Right lobe of liver (tissue), 6 donors: ENCODE data around the gene ICE2. TPM values are rescaled to one million over a fixed set of nuclear protein-coding genes. Genes with fewer than 3 reads are reported as not detected.

Source experiments
- ATAC-seq, 4 donors: fragments of 200-7000 bp; cut with Tn5 transposase; one replicate each; pipeline ENCODE4 v1.9.1; 2020; ENCODE audit warnings: mild to moderate bottlenecking in 4 of 4, moderate library complexity in 4 of 4
- DNase-seq, 3 donors: peaks; one replicate each; pipeline ENCODE4 v3.0.0-alpha.2; 2020
- H3K27ac ChIP-seq, 3 donors: fragments of 200-600 bp; one replicate each; pipeline ENCODE4 v1.8.0; 2022
- H3K27me3 ChIP-seq, 2 donors: fragments of 200-600 bp; one replicate each; pipeline ENCODE4 v1.8.0; 2022
- H3K36me3 ChIP-seq, 4 donors: fragments of 200-600 bp; sonication (generic) in 1 of 4; one replicate each; pipeline versions ENCODE4 v1.5.1 to v1.8.0; 2017 to 2022; ENCODE audit warnings: control low read depth in 1 of 4
- H3K4me1 ChIP-seq, 4 donors: fragments of 200-600 bp; sonication (generic) in 1 of 4; one replicate each; pipeline versions ENCODE4 v1.5.1 to v1.8.0; 2017 to 2022; ENCODE audit warnings: control low read depth in 1 of 4
- H3K4me3 ChIP-seq, 3 donors: fragments of 200-600 bp; one replicate each; pipeline ENCODE4 v1.8.0; 2022
- H3K9me3 ChIP-seq, 4 donors: fragments of 200-600 bp; sonication (generic) in 1 of 4; one replicate each; pipeline versions ENCODE4 v1.5.1 to v1.8.0; 2017 to 2022; ENCODE audit warnings: control low read depth in 1 of 4
- POLR2A ChIP-seq: fragments of 450-650 bp; IDR thresholded peaks from one replicate; pipeline ENCODE4 v1.6.1; 2017; ENCODE audit warnings: antibody characterized with exemption, mild to moderate bottlenecking
- WGBS: methylation state at CpG from one replicate; pipeline ENCODE4 v1.1.6; 2018; ENCODE audit warnings: low coverage, low lambda C conversion rate; ENCODE audit not compliant: insufficient coverage; ENCODE audit errors: missing lambda C conversion rate; 5-methylcytosine and 5-hydroxymethylcytosine counted together
- intact Hi-C, 2 donors: fragments of 100-400 bp; cut with DNase I; formaldehyde crosslinking; loops; one replicate each; pipeline versions ENCODE4 v1.11.2 to v1.14.1; 2022
- total RNA-seq, 6 experiments: library from RNA; depleted of rRNA in 2 of 6; stranded (reverse); fragments of >200 nt in 2 of 6; fragmentation: NEBNext Ultra II Directional in 3 of 6; extraction: Animal tissue kit (Norgen Biotek cat#: 25700) in 3 of 6; gene quantifications; one replicate each; pipeline versions ENCODE4 v1.1.0 to v1.2.4, GENCODE V29; 2016 to 2023
- TF ChIP-seq, protein P1 (sequence below), 4 donors: fragments of 200-600 bp in 3 of 4; fragments of 450-650 bp in 1 of 4; IDR thresholded peaks; one replicate each; pipeline versions ENCODE4 v1.5.1 to v1.8.0; 2016 to 2022; ENCODE audit warnings: antibody characterized with exemption in 4 of 4, mild to moderate bottlenecking in 2 of 4
- donor health status: DM: no; HTN: yes; CAD: no.
- donor health status: DM: no; HTN: no; CAD: no.
- donor health status: DM: no; HTN: no; CAD: no.
- donor health status: DM: no; HTN: yes; CAD: no.
- donor health status: DM: no; HTN: yes; CAD: no.

Gene ICE2
- total RNA-seq, 6 experiments from 2014 or later, result 13.1 to 31.7 (median 17.6) TPM

DNA sequence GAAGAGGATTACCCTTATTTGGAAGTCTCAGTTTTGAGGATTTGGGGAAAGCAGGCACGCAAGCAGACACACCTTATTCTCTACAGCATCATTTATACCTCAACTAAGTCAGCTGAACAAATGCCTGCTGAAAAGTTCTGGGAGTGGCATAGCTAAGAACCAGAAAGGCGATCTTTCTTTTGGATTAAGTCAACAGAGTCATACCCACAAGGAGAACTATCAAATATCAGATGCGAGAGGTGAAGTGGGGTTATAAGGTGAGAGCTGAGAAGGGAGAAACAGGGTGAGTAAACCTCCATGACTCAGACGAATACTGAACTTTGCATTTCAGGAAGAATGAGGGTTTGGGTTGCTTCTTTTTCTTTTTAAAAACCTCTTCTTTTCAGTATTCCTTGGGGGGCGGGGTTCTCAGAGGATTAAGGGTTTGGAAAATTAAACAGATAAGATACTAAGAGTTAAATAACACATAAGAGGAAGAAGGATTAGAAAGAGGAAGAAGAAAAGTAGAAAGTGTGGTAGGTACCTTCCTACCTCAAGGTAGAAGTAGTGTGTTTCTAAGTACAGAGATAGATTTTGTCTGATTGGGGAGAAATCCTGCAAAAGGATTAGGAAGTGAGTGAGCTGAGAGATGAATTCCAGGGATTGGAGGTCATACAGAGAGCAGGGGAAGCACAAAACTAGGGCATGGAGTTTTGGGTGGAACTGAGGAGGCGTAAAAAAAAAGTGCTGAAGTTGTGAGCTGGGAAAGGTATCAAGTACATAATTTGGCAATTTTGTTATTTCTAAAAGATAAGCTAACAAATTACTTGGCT lies 41.3 kb upstream of the ICE2 start:
- 81% methylated on average over 6 of the region's 6 CpGs for WGBS
- DNase-seq (no peak), ATAC-seq (no peak)
- Histone ChIP-seq H3K27ac (no peak overlapping the region), H3K27me3 (no peaks in the 10 kb centered on the region), H3K4me1 (no peaks in the 10 kb centered on the region), H3K9me3 (no peaks in the 10 kb centered on the region), H3K4me3 (no peak overlapping the region), H3K36me3 (peaks cover 0 to 6% (median 2%) of the 10 kb centered on the region in 4 donors)
- TF ChIP-seq, protein P1, sequence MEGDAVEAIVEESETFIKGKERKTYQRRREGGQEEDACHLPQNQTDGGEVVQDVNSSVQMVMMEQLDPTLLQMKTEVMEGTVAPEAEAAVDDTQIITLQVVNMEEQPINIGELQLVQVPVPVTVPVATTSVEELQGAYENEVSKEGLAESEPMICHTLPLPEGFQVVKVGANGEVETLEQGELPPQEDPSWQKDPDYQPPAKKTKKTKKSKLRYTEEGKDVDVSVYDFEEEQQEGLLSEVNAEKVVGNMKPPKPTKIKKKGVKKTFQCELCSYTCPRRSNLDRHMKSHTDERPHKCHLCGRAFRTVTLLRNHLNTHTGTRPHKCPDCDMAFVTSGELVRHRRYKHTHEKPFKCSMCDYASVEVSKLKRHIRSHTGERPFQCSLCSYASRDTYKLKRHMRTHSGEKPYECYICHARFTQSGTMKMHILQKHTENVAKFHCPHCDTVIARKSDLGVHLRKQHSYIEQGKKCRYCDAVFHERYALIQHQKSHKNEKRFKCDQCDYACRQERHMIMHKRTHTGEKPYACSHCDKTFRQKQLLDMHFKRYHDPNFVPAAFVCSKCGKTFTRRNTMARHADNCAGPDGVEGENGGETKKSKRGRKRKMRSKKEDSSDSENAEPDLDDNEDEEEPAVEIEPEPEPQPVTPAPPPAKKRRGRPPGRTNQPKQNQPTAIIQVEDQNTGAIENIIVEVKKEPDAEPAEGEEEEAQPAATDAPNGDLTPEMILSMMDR (IDR thresholded peaks at IDR 0.05), result no peak
- TF ChIP-seq POLR2A, result no peak
- intact Hi-C loops, result loop anchor here in 1 of 2 donors (10.0 kb wide), 1 partner anchor 65 kb away; no protein-coding TSS in a partner anchor

DNA sequence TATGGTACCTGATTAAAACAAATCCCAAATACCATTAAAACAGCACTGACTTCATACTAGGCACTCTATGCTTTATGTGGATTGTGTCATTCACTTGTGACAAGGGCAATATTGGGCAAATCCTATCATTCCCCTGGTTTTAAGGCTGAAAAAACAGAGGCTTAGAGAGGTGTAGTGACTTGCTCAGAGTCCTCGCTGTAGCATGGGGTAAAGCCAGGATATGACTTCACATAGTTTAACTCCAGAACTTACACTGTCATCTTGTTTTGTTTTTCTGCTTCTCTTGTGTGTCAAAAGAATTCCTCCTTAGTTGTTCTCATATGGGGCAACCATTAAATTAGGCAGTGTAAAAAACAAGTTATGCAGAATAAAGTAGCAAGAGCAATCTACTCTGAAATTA lies 40.3 kb upstream of the ICE2 start:
- no peak overlapping the region for H3K27ac ChIP-seq
- no peaks in the 10 kb centered on the region for H3K9me3 ChIP-seq
- H3K36me3 ChIP-seq, result peaks cover 0 to 13% (median 2%) of the 10 kb centered on the region in 4 donors
- intact Hi-C loops, result no loop called here
- ATAC-seq (no peak), DNase-seq (no peak)
- no peak overlapping the region for H3K4me3 ChIP-seq
- 57% methylated on average over 1 of the region's 1 CpG for WGBS
- TF ChIP-seq POLR2A, result no peak
- TF ChIP-seq, protein P1 (IDR thresholded peaks at IDR 0.05), result no peak
- H3K27me3 ChIP-seq, result no peaks in the 10 kb centered on the region
- H3K4me1 ChIP-seq, result no peaks in the 10 kb centered on the region

DNA sequence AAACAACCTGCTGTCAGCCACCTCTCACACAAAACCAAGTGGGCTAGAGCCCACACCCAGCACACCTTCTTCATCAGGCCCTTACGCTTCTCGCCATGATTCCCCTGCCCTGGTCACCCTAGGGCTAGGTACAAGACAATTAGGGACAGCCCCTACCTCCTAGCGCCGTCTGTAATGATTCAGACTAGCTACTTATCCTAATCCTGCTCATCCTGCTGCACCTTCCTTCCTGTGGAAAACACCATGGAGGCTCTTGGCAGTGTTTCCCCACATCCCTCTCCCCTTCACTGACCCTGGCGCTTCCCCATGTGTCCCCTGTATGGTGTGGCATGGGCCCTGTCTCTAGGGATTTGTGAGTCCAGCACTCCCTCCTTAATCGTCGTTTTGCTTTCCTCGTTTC lies 39.6 kb upstream of the ICE2 start:
- no peaks in the 10 kb centered on the region for H3K4me1 ChIP-seq
- ATAC-seq (peak in 1 of 4 donors; percentile 30), DNase-seq (no peak)
- no peaks in the 10 kb centered on the region for H3K9me3 ChIP-seq
- peaks cover 0 to 19% (median 6%) of the 10 kb centered on the region in 4 donors for H3K36me3 ChIP-seq
- TF ChIP-seq POLR2A, result no peak
- TF ChIP-seq, protein P1 (IDR thresholded peaks at IDR 0.05), result no peak
- H3K27ac ChIP-seq, result no peak overlapping the region
- no peak overlapping the region for H3K4me3 ChIP-seq
- intact Hi-C loops, result no loop called here
- H3K27me3 ChIP-seq, result no peaks in the 10 kb centered on the region
- 86% methylated on average over 6 of the region's 8 CpGs for WGBS

DNA sequence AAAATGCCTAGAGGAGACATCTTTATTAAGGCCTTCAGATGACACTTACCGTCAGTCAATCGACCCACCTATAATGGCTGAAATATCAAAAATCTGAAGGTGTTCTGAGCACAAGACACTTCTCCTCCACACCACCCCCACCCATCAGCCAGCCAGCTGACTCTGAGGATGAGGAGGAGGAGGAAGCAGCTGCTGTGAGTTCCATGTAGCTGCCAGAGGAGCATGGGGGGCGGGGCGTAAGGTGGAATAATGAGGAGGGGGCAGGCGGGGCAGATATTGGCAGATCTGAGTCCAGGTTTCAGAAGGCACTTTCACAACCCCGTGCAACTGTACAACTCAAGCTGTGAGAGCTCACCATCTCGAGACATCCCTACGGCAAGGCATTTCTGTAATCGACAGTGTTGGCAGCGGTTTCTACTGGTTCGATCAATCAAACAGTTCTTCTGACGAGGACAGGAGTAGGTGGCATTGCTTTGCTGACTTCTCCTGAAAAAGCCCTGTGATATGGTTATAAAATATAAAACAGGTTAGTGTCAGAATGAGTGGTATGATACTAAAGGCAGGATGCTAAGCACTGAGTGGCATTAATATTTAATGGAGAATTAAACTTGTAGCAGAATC lies 35.4 kb upstream of the ICE2 start:
- H3K9me3 ChIP-seq, result no peaks in the 10 kb centered on the region
- intact Hi-C loops, result no loop called here
- no peak overlapping the region for H3K27ac ChIP-seq
- no peak for TF ChIP-seq POLR2A
- TF ChIP-seq, protein P1 (IDR thresholded peaks at IDR 0.05), result no peak
- no peak overlapping the region for H3K4me3 ChIP-seq
- ATAC-seq, result peak in 1 of 4 donors; percentile 15
- no peaks in the 10 kb centered on the region for H3K27me3 ChIP-seq
- H3K36me3 ChIP-seq, result peaks cover 0 to 46% (median 20%) of the 10 kb centered on the region in 4 donors
- WGBS, result 94% methylated on average over 9 of the region's 12 CpGs
- no peak for DNase-seq
- peaks cover 0 to 5% (median 0%) of the 10 kb centered on the region in 4 donors for H3K4me1 ChIP-seq
